SU-DHL-6 (cell line): ENCODE data around the gene C12orf50.

Experiments
- H2AFZ ChIP-seq: fragments of 200-600 bp; sonication (generic); 2 replicates; pipeline ENCODE4 v1.6.1; 2014; ENCODE audit warnings: low read depth, mild to moderate bottlenecking, moderate library complexity, mixed read lengths, antibody characterized with exemption, low read length; ENCODE audit not compliant: severe bottlenecking
- H3F3A ChIP-seq: fragments of 200-600 bp; shearing (Covaris generic); 2 replicates; pipeline ENCODE4 v1.6.0; 2016; ENCODE audit warnings: antibody characterized with exemption, mild to moderate bottlenecking; ENCODE audit not compliant: insufficient read depth
- H3K27ac ChIP-seq: fragments of 200-600 bp; sonication (generic); 2 replicates; pipeline ENCODE4 v1.5.1; 2016; ENCODE audit warnings: low read depth, mild to moderate bottlenecking, low read length, moderate library complexity, mixed read lengths
- H3K27me3 ChIP-seq: fragments of 200-600 bp; sonication (generic), shearing (Covaris generic); 2 replicates; pipeline ENCODE4 v1.6.0; 2014; ENCODE audit warnings: mild to moderate bottlenecking, low read length
- H3K36me3 ChIP-seq: fragments of 200-600 bp; sonication (generic); 2 replicates; pipeline ENCODE4 v1.6.1; 2014; ENCODE audit warnings: mild to moderate bottlenecking, low read length, mixed read lengths
- H3K4me2 ChIP-seq: fragments of 300-600, 200-600 bp; shearing (Covaris generic), sonication (generic); 2 replicates; pipeline ENCODE4 v1.6.0; 2014; ENCODE audit warnings: low read length, low read depth, mild to moderate bottlenecking; ENCODE audit not compliant: poor library complexity, severe bottlenecking
- H3K4me3 ChIP-seq: fragments of 200-600 bp; sonication (generic); 2 replicates; pipeline ENCODE4 v1.5.1; 2014; ENCODE audit warnings: antibody characterized with exemption, low read length, mild to moderate bottlenecking, mixed read lengths; ENCODE audit not compliant: insufficient read depth, poor library complexity, severe bottlenecking
- H3K79me2 ChIP-seq: fragments of 200-600 bp; sonication (generic); 2 replicates; pipeline ENCODE4 v1.6.1; 2014; ENCODE audit warnings: mild to moderate bottlenecking, low read length, moderate library complexity; ENCODE audit not compliant: insufficient read depth
- H3K9ac ChIP-seq: fragments of 200-600 bp; sonication (generic); 2 replicates; pipeline ENCODE4 v1.7.0; 2014; ENCODE audit warnings: mild to moderate bottlenecking, low read length
- H3K9me2 ChIP-seq: fragments of 200-600 bp; sonication (generic); replicated peaks from 2 replicates; pipeline ENCODE4 v1.6.1; 2014; ENCODE audit warnings: low read length; ENCODE audit not compliant: insufficient read depth
- H3K9me3 ChIP-seq: fragments of 200-600 bp; sonication (generic); 2 replicates; pipeline ENCODE4 v1.6.1; 2014; ENCODE audit warnings: low read length, mixed read lengths; ENCODE audit not compliant: insufficient read depth
- H4K20me1 ChIP-seq: fragments of 200-600 bp; sonication (generic); 2 replicates; pipeline ENCODE4 v1.6.1; 2014; ENCODE audit warnings: low read depth, mild to moderate bottlenecking, antibody characterized with exemption, low read length, moderate library complexity, mixed read lengths
- CTCF ChIP-seq: fragments of 200-600 bp; sonication (generic); IDR thresholded peaks from one replicate; pipeline ENCODE4 v1.5.1; 2017; ENCODE audit warnings: antibody characterized with exemption, mild to moderate bottlenecking, low read length, moderate library complexity; ENCODE audit not compliant: insufficient read depth, poor library complexity, severe bottlenecking
- EZH2phosphoT487 ChIP-seq: fragments of 200-600 bp; sonication (generic), shearing (Covaris generic); conservative IDR thresholded peaks from 2 replicates; pipeline ENCODE4 v1.6.1; 2018; ENCODE audit warnings: mild to moderate bottlenecking, antibody characterized with exemption, low read length, moderate library complexity, mixed read lengths

The C12orf50 gene

GRCh38 chr12:87935216-87935615 is 94.0 kb downstream of the C12orf50 start:
- Histone ChIP-seq H4K20me1 (no peaks in the 10 kb centered on the region), H2AFZ (no peak overlapping the region), H3K27ac (no peak overlapping the region), H3K9me3 (no peaks in the 10 kb centered on the region), H3K27me3 (no peaks in the 10 kb centered on the region), H3F3A (no peaks in the 10 kb centered on the region), H3K9ac (no peak overlapping the region), H3K9me2 (0 out of 2 replicates have a peak, but pooled peaks cover 5% of the 10 kb centered on the region), H3K4me2 (no peak overlapping the region), H3K4me3 (no peak overlapping the region), H3K36me3 (no peaks in the 10 kb centered on the region), H3K79me2 (no peaks in the 10 kb centered on the region)
- TF ChIP-seq EZH2phosphoT487 (no peak), CTCF (no peak)

DNA sequence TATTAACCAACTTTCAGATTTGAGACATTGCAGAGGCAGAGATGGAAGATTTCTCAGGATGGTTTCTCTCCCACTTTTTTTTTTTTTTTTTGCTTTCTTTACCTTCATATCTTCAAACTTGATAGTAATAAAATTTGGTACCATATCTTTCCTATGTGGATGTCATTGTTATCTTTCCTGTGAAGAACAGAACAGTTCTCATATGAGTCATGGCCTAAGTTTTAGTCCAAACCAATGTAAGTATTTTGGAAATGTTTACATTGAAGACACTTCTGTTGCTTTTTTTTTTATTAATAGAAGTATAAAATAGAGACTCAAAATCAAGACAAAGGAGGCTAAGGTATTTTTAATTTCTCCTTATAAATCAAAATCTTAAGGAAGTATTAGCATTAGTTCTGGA is 95.2 kb downstream of the C12orf50 start:
- Histone ChIP-seq H3K9ac (no peak overlapping the region), H4K20me1 (no peaks in the 10 kb centered on the region), H3K79me2 (no peaks in the 10 kb centered on the region), H3K27me3 (no peaks in the 10 kb centered on the region), H3K4me2 (no peak overlapping the region), H3K36me3 (no peaks in the 10 kb centered on the region), H3K9me3 (no peaks in the 10 kb centered on the region), H3K27ac (no peak overlapping the region), H3K9me2 (0 out of 2 replicates have a peak, but pooled peaks cover 5% of the 10 kb centered on the region), H3F3A (no peaks in the 10 kb centered on the region), H3K4me3 (no peak overlapping the region), H2AFZ (no peak overlapping the region)
- TF ChIP-seq EZH2phosphoT487 (no peak), CTCF (no peak)

DNA sequence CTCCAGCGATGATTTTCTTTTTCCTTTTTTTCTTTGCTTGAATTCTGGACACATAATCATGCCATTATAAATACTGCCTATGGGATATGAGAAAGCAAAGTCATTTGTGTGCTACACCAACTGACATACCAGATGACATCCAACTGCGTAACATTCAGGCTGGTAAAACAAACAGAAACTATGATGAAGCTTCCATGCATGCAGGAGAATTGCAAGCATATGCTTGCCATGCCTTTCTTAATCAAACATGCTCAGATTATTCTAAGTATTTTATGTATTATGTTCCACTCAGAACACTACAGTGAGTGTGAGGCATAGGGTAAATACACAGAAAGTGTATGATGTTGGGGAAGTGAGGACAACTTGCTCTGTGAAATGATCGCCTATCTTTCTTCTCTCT is 97.4 kb downstream of the C12orf50 start:
- H3K9me2 ChIP-seq = 0 out of 2 replicates have a peak, but pooled peaks cover 5% of the 10 kb centered on the region
- no peaks in the 10 kb centered on the region for H3K36me3 ChIP-seq
- H3K4me3 ChIP-seq = no peak overlapping the region
- no peak overlapping the region for H3K27ac ChIP-seq
- H3K9me3 ChIP-seq = no peaks in the 10 kb centered on the region
- no peak overlapping the region for H3K4me2 ChIP-seq
- no peaks in the 10 kb centered on the region for H3F3A ChIP-seq
- TF ChIP-seq CTCF (no peak), EZH2phosphoT487 (no peak)
- H3K9ac ChIP-seq = no peak overlapping the region
- H3K27me3 ChIP-seq = no peaks in the 10 kb centered on the region
- no peak overlapping the region for H2AFZ ChIP-seq
- H4K20me1 ChIP-seq = no peaks in the 10 kb centered on the region
- H3K79me2 ChIP-seq = no peaks in the 10 kb centered on the region

DNA sequence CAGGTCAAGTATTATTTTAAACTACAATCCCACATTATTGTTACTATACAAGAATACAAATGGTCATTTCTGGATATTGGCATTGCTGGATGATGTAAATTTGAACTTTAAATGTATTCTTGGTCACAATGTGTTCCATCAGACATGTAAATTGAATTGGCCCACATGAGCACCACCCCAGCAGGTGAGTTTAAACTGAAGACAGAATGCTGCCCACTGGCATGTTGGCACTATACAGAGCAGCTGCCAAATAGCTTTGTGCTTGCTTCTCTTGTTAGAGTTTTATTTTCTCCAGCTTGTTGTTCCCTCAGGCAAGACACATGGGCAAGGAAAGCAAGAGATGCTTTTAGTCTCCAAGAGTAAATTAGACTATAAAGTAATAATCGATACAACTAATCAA is 98.6 kb downstream of the C12orf50 start:
- no peak overlapping the region for H3K27ac ChIP-seq
- H3K9me2 ChIP-seq = 0 out of 2 replicates have a peak, but pooled peaks cover 5% of the 10 kb centered on the region
- H2AFZ ChIP-seq = no peak overlapping the region
- no peaks in the 10 kb centered on the region for H3F3A ChIP-seq
- no peaks in the 10 kb centered on the region for H3K79me2 ChIP-seq
- H3K9ac ChIP-seq = no peak overlapping the region
- no peaks in the 10 kb centered on the region for H3K27me3 ChIP-seq
- no peak overlapping the region for H3K4me3 ChIP-seq
- H3K9me3 ChIP-seq = no peaks in the 10 kb centered on the region
- H3K36me3 ChIP-seq = no peaks in the 10 kb centered on the region
- no peak for TF ChIP-seq CTCF
- no peak for TF ChIP-seq EZH2phosphoT487
- H3K4me2 ChIP-seq = no peak overlapping the region
- no peaks in the 10 kb centered on the region for H4K20me1 ChIP-seq
